ENCODE data around the gene CHURC1. TPM values are rescaled to one million over a fixed set of nuclear protein-coding genes. Genes with fewer than 3 reads are reported as not detected.

The CHURC1 gene
- total RNA-seq, 3 donors from 2014 or later (not counting 1 experiment from before 2014, with no cell fraction given), result 56.1 to 65.5 (median 65.4) TPM

DNA sequence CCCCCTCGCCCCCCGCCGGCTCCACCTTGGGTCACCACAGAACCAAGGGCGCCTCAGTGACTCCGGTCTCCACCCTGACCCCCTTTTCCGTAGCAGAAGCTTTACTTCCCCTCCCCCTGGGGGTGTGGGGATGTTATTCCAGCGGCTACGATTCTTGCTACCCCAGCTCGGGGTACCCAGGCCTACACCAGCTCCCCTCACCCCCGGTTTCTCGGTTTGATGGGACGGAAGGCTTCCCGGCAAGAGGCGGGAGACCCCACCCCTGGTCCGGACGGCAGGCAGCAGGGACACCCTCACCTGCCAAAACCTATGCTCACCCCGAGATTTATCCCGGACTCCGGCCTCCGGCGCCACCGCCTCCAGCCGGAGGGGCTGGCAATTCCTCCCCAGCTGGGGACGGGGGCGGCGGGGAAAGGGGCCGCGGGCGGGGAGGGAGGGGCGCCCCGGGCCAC is 57.3 kb downstream of the CHURC1 start:
- no peak overlapping the region for H3K27ac ChIP-seq (ENCODE audit: low read length)
- peaks cover 18% of the 10 kb centered on the region for H3K4me1 ChIP-seq (ENCODE audit: control insufficient read depth, insufficient read depth, low read length)
- Mint-ChIP-seq H3K4me3 (peak overlapping the region; percentile 67), H3K36me3 (no peaks in the 10 kb centered on the region), H3K27ac (peak overlapping the region in 1 of 2 donors; percentile 18), H3K4me1 (peaks cover 0 to 16% of the 10 kb centered on the region in 2 donors), H3K9me3 (no peaks in the 10 kb centered on the region), H3K27me3 (ENCODE audit: low read depth in 2 of 2) (no peaks in the 10 kb centered on the region)
- TF ChIP-seq, protein P1, sequence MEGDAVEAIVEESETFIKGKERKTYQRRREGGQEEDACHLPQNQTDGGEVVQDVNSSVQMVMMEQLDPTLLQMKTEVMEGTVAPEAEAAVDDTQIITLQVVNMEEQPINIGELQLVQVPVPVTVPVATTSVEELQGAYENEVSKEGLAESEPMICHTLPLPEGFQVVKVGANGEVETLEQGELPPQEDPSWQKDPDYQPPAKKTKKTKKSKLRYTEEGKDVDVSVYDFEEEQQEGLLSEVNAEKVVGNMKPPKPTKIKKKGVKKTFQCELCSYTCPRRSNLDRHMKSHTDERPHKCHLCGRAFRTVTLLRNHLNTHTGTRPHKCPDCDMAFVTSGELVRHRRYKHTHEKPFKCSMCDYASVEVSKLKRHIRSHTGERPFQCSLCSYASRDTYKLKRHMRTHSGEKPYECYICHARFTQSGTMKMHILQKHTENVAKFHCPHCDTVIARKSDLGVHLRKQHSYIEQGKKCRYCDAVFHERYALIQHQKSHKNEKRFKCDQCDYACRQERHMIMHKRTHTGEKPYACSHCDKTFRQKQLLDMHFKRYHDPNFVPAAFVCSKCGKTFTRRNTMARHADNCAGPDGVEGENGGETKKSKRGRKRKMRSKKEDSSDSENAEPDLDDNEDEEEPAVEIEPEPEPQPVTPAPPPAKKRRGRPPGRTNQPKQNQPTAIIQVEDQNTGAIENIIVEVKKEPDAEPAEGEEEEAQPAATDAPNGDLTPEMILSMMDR (IDR thresholded peaks at IDR 0.05), result no peak
- no peak for DNase-seq
- intact Hi-C loops (cut with micrococcal nuclease), result no loop called here
- H3K36me3 ChIP-seq (ENCODE audit: control insufficient read depth, insufficient read depth, low read length), result no peaks in the 10 kb centered on the region
- peaks cover 3% of the 10 kb centered on the region for H3K27me3 ChIP-seq (ENCODE audit: control insufficient read depth, insufficient read depth, low read length)
- H3K4me3 ChIP-seq (ENCODE audit: low read length), result peak overlapping the region; percentile 42
- 3% methylated on average over 29 of the region's 31 CpGs for WGBS (ENCODE audit: insufficient coverage)
- no peaks in the 10 kb centered on the region for H3K9me3 ChIP-seq (ENCODE audit: control insufficient read depth, insufficient read depth, low read length)
- no peak for ATAC-seq

DNA sequence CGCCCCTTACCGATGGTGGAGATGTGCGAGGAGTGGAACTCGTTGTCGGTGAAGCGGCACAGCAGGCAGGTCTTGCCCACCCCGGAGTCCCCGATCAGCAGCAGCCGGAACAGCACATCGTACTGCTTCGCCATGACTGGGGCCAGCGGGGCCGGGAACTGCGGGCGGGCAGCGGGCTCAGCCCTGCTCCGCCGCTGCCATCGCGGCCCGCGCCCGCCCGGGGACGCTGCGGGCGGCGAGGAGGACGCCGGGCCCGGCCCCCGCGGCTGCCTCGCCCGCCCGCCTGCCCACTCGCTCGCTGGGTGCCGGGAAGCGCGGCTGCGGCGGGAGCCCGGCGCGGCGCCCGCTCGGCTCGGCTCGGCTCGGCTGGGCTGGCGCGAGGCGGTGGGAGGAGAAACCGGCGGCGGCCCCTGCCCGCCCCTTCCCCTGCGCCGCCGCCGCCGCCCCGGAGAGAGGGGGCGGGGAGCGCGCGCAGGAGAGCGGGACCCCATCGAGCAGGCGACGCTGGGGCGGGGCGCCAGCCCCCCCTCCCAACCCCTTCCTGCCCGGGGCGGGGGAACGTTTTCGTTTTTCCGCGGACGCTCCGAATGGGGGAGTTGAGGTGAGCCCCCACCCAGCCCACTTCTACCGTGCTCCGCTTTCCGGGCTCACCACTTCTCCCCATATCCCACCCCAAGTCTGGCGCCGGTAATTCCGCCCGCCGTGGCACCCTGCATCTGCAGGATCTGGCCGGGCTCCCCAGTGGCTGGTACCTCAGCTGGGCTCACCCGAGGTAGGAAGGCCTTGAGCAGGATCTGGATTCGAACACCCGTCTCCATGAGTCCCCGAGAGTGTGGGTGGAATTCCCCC is 57.9 kb downstream of the CHURC1 start, which contains the start of gene RAB15:
Gene RAB15 (minus strand): TSS at position 394 of the 849 bp plus-strand sequence. CDS start 260 bp downstream, at position 134.
- H3K4me1 Mint-ChIP-seq, result peaks cover 0 to 16% of the 10 kb centered on the region in 2 donors
- under 1% methylated on average over 96 of the region's 96 CpGs for WGBS (ENCODE audit: insufficient coverage)
- TF ChIP-seq, protein P1 (IDR thresholded peaks at IDR 0.05), result no peak
- Histone ChIP-seq H3K36me3 (ENCODE audit: control insufficient read depth, insufficient read depth, low read length) (no peaks in the 10 kb centered on the region), H3K9me3 (ENCODE audit: control insufficient read depth, insufficient read depth, low read length) (no peaks in the 10 kb centered on the region), H3K27ac (ENCODE audit: low read length) (no peak within 1 kb of the TSS), H3K27me3 (ENCODE audit: control insufficient read depth, insufficient read depth, low read length) (peaks cover 3% of the 10 kb centered on the region), H3K4me1 (ENCODE audit: control insufficient read depth, insufficient read depth, low read length) (peaks cover 18% of the 10 kb centered on the region), H3K4me3 (ENCODE audit: low read length) (peak within 1 kb of the TSS; percentile 66)
- H3K27me3 Mint-ChIP-seq (ENCODE audit: low read depth in 2 of 2), result no peaks in the 10 kb centered on the region
- H3K4me3 Mint-ChIP-seq, result peak within 1 kb of the TSS; percentile 90
- DNase-seq, result peak; percentile 39 to 65
- no peaks in the 10 kb centered on the region for H3K36me3 Mint-ChIP-seq
- intact Hi-C loops (cut with micrococcal nuclease), result no loop called here
- no peaks in the 10 kb centered on the region for H3K9me3 Mint-ChIP-seq
- peak within 1 kb of the TSS in 1 of 2 donors; percentile 69 for H3K27ac Mint-ChIP-seq
- peak; percentile 70 to 75 (median 73) for ATAC-seq

DNA sequence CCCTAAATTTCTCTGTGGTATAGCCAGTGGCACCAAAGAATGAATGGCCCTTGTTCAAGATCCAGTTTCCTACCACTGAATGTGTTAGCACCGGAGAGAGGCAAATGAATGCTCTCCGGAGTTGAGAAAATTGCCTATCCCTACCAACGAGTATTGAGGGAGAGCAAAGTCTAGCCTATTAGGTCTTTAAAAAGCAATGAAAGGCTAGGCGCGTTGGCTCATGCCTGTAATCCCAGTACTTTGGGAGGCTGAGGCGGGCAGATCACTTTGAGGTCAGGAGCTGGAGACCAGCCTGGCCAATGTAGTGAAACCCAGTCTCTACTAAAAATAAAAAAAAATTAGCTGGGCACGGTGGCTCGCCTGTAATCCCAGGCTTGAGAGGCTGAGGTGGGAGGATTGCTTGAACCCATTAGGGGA is 58.8 kb downstream of the CHURC1 start:
- H3K4me3 ChIP-seq (ENCODE audit: low read length), result no peak overlapping the region
- intact Hi-C loops (cut with micrococcal nuclease), result no loop called here
- H3K27me3 Mint-ChIP-seq (ENCODE audit: low read depth in 2 of 2), result peaks cover 1 to 4% of the 10 kb centered on the region in 2 donors

More for the DNA sequence above, 58.8 kb downstream of the CHURC1 start:
- Histone ChIP-seq H3K27ac (ENCODE audit: low read length) (no peak overlapping the region), H3K27me3 (ENCODE audit: control insufficient read depth, insufficient read depth, low read length) (peaks cover 3% of the 10 kb centered on the region), H3K4me1 (ENCODE audit: control insufficient read depth, insufficient read depth, low read length) (peaks cover 18% of the 10 kb centered on the region), H3K36me3 (ENCODE audit: control insufficient read depth, insufficient read depth, low read length) (no peaks in the 10 kb centered on the region), H3K9me3 (ENCODE audit: control insufficient read depth, insufficient read depth, low read length) (no peaks in the 10 kb centered on the region)
- ATAC-seq, result no peak
- no peak for DNase-seq
- peak overlapping the region in 1 of 2 donors; percentile 69 for H3K27ac Mint-ChIP-seq
- H3K36me3 Mint-ChIP-seq, result no peaks in the 10 kb centered on the region
- 92% methylated on average over 8 of the region's 8 CpGs for WGBS (ENCODE audit: insufficient coverage)
- H3K4me1 Mint-ChIP-seq, result peaks cover 0 to 16% of the 10 kb centered on the region in 2 donors
- H3K9me3 Mint-ChIP-seq, result no peaks in the 10 kb centered on the region
- peak overlapping the region; percentile 90 for H3K4me3 Mint-ChIP-seq
- TF ChIP-seq, protein P1 (IDR thresholded peaks at IDR 0.05), result no peak

All from natural killer cell (primary cell).